Measurements from ENCODE around the gene RASGRF2.
"Not testable (repeated sequence)": the region's sequence is repeated elsewhere in the genome, so short reads cannot be mapped to it uniquely, and the experiment has no call there.

RASGRF2 gene

DNA sequence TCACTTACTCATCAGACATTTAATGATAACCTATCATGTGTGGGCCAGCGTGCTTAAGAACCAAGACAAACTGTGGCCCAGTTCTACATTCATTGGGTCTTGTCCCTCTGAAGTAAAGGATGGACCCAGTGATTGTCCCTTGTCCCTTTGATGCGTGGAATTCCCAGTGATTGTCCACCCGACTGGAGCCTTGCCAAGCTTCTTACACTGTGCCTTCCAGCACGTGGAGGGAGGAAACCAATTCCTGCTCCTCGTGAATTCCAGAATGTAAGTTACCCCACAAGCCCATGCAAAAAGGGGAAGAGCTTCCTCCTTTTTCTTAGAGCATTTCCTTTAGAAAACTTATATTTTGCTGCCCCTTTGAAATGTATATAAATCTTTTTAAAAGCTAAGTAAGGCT, 280.8 kb downstream of the RASGRF2 start:
- DNase-seq (ENCODE audit: low read depth in 2 of 2) = no peak

DNA sequence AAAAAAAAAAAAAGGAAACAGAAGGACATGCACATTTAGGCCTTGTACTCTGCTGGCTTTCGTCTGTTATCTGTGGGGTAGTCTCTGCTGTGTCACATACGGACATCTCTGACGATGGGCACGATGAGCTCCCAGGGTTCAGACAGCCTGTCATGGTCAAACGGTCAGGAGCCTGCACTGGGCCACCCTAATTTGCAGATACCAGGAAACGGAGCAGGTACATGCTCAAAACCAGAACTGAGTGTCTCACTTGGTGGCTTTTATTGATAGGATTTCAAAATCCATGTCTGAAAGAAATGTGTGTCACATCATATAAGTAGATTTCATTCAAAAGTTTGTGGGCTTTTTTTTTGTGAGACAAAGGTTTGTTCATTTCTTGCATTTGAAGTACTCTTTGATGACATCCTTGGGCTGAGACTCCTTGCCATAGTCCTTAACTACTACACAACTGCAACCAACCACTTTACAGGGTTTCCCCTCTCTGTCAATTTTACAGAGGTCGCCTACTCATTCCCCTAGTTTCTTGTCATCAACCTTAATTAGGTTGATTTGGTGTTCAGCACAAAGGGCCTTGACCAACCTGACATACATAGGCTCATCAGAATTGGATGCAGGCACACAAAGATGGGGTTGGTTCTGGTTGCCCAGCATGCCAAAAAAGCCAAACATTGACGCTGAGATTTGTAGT, 281.9 kb downstream of the RASGRF2 start:
- no peak for DNase-seq (ENCODE audit: low read depth in 2 of 2)

DNA sequence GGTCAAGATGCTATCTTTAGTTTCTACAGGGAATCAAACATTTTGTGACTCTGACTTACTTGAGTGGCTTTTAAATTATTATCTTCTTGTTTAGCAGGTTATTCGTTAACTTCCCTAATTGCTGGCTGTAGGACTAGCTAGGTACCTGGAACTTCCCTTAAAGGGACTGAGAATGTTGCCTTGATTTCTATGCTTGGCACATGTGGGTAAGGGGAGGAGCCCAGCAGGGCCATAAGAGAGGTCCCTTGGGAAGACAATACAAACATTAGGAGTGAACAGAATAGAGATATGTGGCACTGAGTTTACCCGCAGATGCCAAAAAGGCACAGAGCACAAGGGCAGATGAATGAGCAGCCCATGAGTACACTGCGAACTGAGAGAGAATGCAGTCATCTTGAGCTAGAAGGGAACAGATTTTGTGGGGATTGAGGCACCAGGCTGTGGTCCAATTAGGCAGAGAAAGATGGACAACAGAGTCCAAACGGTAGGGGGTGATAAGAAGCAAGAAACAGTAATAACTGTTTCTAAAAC, 282.8 kb downstream of the RASGRF2 start:
- no peak for DNase-seq (ENCODE audit: low read depth in 2 of 2)

DNA sequence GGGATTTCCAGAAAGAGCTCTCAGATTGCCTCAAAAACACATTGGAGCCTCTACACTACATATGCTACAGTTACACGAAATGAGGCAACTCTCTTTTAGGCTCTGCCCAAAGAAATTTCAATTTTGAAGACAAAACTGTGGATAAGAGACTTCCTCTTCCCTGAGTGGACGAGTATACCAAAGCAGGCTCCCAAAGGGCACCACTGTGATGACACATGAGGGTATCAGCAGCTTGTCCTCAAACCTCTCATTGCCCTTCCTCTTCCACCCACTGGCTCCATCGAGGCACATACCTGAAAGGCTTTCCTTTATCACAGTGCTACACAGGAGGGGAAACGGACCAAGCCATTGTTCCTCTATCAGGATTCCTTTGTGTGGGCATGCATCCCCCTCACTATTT, 284.3 kb downstream of the RASGRF2 start:
- no peak for DNase-seq (ENCODE audit: low read depth in 2 of 2)

DNA sequence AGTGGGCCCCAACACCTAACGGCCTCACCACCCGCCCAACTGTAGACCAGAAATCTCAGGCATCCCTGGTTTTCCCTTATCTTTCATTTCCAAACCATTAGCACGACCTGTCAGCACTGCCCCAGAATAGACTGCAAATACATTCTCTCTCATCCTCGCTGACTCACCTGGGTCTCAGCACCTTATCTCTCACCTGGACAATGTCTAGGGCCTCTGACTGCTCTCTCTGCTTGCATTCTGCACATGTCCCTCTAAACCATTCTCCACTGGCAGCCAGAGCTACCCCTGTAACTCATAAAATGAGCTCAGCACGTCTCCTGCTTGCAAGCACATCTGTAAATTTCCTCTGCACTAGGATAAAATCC, 285.7 kb downstream of the RASGRF2 start:
- DNase-seq (ENCODE audit: low read depth in 2 of 2) = no peak

- no peak for DNase-seq (ENCODE audit: low read depth in 2 of 2)
Measured at GRCh38 chr5:81246697-81247096, 286.5 kb downstream of the RASGRF2 start.

DNA sequence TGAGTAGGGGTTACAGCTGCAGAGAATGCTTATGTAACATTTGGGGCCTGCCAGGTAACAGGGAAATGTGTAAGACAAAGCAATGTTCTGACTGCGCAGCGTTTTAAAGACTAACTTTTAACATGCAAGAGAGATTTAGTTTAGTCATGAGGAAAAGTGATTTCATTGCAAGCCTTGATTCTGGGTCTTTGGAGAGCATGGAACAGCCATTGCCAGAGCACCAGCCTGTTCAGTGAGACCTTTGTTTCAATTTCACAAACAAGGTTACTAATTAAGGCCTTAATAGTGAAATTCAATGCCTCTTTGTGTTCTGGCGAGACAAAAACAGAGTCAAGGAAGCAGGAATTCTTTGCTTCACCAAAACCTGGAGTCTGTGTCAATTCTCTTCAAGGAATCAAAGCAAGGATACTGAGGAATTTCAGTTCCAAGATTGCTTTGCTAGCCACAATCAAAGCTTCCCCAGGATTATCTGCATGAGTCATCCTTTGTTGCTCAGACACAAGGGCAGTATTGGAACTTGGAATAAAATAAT, 287.3 kb downstream of the RASGRF2 start:
- DNase-seq (ENCODE audit: low read depth in 2 of 2) = no peak

DNA sequence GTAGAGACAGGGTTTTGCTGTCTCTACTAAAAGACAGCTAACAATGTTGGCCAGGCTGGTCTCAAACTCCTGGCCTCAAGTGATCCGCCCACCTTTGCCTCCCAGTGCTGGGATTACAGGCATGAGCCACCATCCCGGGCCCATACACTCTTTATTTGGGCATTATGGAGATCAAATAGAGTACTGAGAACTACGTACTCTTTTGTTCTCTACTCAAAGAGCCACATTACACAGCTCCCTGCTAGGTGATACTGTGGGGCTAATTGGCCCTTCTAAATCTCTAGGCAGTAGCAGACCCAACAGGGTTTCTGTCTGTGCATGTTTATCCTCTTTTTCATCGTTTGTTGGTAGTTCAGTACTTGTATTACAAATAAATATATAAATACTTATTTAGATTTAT, 289.1 kb downstream of the RASGRF2 start:
- DNase-seq (ENCODE audit: low read depth in 2 of 2) = no peak

GRCh38 chr5:81250004-81250403, 289.8 kb downstream of the RASGRF2 start:
- DNase-seq (ENCODE audit: low read depth in 2 of 2) = no peak

- no peak for DNase-seq (ENCODE audit: low read depth in 2 of 2)
Measured at GRCh38 chr5:81251922-81252321, 291.8 kb downstream of the RASGRF2 start.

DNA sequence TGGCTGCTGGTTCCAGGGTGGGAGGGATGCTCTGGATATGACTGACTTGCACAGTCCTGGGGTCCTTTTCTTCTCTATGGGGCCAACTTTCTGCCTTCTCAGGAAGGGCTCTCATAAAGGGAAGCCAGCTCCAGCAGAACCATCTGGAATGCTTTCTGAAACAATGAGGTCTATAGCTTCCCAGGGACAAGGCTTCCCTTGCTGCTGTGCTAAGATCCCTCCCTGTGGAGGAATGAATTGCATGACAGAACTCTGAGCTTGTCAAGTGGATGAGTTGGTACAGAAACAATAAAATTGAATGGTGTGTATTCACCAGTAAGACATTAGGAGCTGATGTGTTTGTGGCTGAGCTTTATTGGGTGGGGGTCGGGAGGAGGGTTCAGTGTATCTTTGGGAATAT, 292.7 kb downstream of the RASGRF2 start:
- no peak for DNase-seq (ENCODE audit: low read depth in 2 of 2)

DNA sequence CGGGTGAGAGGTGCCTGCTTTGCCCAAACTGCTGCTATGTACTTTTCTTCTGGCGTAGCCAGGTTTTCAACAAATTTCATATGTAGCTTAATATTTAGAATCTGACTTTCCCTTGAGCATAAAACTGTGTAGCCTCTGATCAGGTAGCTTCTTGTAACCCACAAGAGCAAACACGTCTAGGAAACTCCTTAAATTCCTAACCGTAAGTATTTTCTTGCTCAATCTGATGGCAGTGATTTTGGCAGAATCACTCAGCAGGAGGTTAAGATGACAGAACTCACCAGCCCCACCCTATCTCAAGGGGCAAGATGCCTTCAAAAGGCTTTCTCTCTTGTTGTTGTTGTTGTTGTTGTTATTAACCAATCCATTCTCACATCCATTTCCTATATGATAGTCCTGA, 293.7 kb downstream of the RASGRF2 start:
- DNase-seq (ENCODE audit: low read depth in 2 of 2) = no peak

GRCh38 chr5:81254886-81255559, 294.9 kb downstream of the RASGRF2 start:
- no peak for DNase-seq (ENCODE audit: low read depth in 2 of 2)

DNA sequence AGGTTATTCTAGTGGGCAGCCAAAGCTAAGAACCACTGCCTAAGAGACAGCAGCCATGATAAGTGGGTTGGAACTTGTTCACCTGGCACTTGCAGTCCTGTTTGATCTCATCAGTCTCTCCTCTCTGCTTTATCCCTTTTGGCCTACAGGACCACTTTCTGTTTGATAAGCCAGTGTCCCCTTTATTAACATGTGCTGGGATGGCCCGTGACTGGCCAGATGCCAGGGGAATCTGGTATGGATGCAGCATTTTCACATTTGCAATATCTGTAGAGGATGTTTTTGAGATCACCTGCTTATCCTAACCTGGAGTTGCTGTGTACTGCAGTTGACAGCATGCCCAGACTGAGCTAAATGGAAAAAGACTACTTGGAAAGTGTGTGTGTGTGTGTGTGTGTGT, 296.6 kb downstream of the RASGRF2 start:
- no peak for DNase-seq (ENCODE audit: low read depth in 2 of 2)

DNA sequence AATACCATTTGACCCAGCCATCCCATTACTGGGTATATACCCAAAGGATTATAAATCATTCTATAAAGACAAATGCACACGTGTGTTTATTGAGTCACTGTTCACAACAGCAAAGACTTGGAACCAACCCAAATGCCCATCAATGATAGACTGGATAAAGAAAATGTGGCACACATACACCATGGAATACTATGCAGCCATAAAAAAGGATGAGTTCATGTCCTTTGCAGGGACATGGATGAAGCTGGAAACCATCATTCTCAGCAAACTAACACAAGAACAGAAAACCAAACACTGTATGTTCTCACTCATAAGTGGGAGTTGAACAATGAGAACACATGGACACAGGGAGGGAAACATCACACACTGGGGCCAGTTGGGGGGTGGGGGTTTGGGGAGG, 302.6 kb downstream of the RASGRF2 start:
- not testable (repeated sequence) for DNase-seq (ENCODE audit: low read depth in 2 of 2)

- DNase-seq (ENCODE audit: low read depth in 2 of 2) = no peak
Measured at GRCh38 chr5:81265101-81265500, 304.9 kb downstream of the RASGRF2 start.

DNA sequence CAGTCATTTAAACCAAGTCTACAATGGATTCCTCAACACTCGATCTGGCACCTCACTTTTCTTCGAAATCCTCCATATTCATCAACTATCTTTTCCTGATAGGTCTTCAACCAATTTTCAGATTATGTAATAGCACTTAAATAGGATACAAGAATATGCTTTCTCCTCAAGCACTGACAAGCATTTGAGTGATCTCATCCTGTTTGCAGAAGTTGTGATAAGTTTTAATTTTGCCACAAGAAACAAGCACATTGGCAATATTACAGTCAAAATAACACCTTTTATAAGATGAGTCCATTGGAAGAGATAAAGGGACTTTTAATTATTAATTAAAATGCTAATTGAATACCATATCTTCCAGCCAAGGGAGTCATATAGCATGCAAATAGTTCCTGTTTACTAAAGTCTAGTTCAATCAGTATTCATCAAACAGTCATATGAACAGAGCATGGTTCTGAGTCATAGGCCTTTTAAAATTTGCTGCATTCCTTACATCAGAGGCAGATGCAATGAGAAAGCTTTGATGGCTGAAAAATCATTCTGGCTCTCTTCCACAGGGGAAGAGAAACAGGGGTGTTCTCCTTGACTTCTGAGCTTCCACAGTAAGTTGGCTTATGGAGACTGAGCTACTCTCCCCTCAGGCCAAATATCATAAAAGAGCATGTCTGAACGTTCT, 308.5 kb downstream of the RASGRF2 start:
- no peak for DNase-seq (ENCODE audit: low read depth in 2 of 2)

- DNase-seq (ENCODE audit: low read depth in 2 of 2) = no peak
Measured at GRCh38 chr5:81269751-81270393, 309.7 kb downstream of the RASGRF2 start.

- not testable (repeated sequence) for DNase-seq (ENCODE audit: low read depth in 2 of 2)
Measured at GRCh38 chr5:81270394-81271027, 310.3 kb downstream of the RASGRF2 start.
